ENCODE measurements around the gene MYO7B.

Gene MYO7B

DNA sequence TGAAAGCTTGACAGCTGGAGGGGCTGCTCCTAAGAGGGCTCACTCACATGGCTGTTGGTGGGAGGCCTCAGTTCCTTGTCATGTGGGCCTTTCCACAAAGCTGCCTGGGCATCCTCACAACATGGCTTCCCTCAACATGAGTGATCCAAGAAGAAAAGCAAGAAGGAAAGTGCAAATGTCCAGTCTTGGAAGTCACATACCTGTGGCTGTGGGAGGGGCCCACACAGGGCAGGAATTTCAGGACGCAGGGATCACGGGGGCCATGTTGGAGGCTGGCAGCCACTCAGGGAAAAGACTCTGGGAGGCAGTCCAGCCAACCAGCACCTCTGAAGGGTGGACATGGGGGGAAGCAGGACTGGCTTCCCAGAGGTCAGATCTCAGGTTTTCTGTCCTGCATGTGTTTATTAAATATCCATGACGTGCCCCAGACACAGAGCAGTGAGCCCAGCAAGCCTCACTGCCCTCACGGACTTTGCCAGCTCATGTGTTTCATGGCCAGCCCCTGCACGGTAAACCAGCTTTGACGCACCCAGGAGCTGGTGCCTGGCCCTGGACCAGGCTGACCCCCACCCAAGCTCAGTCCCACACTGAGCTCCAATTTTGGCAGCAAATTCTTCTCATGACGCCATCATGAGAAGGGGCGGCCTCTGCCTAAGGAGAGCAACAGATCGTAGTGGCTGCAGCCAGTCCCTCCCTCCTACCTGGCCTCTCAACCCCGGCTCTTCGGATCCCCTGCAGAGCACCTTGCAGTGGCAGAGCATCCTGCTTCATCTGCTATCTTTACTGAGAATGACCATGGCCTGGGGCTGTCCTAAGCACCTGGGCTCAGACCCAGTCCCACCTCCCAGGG, 75.8 kb downstream of the MYO7B start:
- DNase-seq: no peak

DNA sequence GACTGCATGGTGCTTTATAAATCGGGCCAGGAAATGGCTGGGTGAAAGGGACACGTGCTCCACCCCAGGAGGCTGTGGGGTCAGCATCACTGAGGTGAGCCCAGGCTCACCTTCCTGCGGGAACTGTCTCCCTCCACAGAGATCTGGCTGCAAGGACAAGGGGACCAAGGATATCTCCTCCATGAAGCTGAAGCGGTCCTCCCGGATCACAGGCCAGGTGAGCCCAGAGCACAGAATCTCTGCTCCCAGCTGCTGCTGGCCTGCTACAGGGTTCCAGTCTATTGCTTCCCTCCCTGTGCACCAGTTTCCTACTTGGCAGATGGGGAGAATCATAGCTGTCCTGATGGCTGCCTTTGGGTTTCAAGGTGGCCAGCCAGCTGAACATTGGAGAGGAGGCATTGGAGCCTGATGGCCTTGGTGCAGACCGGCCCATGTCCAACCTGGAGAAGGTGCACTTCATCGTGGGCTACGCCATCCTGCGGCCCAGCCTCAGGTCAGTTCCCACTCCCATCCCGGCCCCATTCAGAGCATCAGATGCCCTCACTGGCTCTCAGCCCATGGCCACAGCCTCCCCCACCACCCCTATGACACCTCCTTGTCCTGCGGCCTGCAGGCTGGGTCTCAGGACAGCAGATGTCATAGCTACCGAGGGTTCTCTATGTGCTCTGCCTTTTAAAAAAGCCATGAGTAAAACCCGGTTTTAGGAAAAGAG, 76.8 kb downstream of the MYO7B start:
- DNase-seq: no peak

DNA sequence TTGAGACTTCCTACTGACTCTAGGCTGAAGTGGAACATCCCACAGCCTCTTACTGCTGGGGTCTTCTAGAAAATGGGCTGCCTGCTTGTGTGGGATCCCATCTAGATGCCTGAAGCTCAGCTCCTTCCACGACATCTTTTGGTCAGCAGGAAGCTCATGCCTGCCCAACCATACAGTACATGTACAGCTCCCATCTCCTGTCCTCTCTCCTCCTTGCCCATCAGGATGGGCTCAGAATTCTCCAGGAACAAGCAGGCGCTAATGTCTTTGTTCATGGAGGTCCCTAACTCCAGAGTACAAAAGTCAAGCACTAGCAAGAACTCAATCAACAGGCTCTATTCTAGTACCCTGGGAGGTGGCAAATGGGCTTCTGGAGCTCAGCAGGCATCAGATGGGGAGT, 78.8 kb downstream of the MYO7B start:
- DNase-seq: no peak

DNA sequence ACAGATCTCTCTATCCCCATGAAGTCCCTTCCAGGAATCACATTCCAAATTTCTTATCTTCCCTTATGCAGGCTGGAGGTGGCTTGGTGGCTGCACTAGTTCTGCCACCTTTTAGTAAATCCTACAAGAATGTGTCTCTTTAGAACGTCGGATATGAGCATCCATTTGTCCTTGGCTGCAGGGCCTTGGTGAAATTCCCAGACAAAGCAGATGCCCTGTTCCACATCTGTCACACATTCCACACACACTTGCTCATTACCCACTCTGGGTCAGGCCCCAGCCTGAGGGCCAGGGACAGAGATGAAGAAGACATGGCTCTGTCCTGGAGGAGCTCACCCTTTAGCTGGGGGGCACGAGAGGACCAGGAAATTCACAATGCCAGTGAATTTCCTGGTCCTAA, 79.2 kb downstream of the MYO7B start:
- no peak for DNase-seq

DNA sequence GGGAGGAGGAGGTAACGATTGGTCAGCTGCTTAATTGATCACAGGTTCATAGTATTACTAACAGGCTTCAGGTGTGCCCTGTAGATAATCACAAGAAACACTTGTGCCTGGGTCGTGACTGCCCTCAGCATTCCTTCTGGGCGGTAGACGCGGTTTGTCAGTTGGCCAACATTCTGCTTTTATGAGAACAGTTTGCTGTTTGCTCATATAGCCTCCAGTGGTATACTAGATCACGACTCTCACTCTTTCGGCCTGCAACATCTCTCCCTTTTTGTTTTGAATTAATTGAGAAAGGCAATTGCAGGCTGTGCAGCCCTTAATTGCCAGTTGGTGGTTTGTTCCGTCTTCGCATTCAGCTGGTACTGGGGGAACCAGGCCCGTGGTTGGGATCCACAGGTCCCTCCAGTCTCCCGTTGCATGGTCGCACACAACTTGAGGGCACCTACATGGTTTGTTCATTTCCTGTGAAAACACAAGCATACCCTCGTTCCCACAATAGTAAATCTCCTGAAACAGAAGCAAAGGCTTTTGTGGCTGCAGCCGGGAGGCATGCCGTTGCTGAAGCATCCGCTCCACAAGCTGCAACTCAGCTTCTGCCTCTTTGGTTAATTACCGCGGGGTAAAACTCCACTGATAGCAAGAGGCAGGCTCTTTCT, 80.2 kb downstream of the MYO7B start:
- peak; percentile 21 for DNase-seq

DNA sequence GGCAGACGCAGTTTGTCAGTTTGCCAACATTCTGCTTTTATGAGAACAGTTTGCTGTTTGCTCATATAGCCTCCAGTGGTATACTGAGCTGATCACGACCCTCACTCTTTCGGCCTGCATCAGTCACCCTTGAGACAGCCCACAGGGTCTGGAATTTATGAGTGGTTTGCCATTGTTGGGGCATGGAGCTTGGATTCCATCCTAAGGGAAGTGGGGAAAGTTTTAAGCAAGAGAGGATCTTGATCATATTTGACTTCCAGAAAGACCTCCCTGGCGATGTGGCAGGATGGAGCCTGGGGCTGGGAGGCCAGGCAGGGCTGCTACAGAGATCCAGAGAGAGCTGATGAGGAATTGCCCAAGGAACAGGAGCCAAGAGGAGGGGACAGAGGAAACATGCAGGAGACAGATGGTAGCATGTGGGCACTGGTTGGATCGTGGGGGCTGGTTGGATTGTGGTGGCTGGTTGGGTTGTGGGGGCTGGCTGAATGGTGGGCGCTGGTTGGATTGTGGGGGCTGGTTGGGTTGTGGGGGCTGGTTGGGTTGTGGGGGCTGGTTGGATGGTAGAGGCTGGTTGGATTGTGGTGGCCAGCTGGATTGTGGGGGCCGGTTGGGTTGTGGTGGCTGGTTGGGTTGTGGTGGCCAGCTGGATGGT, 83.2 kb downstream of the MYO7B start:
- no peak for DNase-seq

DNA sequence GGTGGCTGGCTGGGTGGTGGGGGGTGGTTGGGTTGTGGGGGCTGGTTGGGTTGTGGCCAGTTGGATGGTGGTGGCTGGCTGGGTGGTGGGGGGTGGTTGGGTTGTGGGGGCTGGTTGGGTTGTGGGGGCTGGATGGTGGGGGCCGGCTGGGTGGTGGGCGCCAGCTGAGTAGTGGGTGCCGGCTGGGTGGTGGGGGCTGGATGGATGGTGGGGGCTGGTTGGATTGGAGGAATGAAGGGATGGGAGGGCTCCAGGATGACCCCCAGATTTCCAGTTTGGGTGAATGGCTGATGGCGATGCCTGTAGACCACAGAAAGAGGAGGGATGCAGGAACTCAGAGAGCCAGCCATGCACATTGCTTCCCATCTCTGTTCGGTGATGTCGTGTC, 83.7 kb downstream of the MYO7B start:
- peak; percentile 21 for DNase-seq

DNA sequence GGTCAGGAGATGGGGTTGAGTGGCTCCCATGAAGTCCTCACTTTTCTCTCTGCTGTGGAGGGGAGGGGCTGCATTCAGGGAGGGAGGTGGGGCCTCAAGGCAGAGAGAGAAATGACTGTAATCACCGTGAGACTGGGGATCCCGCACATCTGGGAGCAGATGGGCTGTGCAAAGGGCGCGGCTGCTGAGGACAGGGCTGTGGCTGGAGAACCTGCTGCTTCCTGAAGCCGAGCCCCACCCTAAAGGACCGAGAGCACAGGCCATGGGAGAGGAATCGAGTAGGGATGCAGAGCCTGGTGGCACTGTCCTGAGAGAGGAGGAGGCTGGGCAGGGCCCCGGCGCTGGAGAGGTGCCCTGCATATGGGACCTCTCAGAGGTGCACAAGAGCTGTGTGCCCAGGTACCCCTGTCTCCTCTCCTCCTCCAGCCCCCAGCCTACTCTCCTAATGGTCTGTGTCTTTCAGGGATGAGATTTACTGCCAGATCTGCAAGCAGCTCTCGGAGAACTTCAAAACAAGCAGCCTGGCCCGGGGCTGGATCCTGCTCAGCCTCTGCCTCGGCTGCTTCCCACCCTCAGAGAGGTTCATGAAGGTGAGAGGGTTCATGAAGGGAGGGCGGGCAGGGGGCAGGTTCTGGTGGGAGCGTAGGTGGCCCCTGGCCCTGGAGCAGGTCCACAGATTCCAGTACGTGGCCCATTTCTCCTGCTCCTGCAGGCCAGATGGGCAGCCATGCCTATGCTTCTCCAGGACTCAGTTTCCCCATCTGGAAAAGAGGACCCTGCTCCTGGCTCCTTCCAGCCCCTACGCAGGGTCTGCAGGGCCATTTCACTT, 84.6 kb downstream of the MYO7B start:
- DNase-seq: no peak

DNA sequence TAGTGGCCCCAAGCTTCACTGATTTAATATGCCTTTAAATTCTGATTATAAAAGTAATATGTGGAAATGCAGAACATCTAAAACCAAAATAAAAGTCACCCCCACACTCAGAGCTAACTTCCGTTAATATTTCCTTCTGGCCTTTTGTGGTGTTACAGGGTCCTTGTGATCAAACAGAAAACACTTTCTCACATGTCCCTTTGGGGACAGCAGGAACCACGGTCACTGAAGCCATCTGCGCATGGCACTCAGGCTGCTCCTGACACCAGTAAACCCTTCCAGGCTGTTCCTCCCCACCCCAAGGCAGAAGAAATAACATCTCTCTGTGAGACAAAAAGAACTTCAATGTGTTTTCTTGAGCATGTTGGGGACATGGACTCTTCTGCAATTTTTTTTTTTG, 85.4 kb downstream of the MYO7B start:
- no peak for DNase-seq

DNA sequence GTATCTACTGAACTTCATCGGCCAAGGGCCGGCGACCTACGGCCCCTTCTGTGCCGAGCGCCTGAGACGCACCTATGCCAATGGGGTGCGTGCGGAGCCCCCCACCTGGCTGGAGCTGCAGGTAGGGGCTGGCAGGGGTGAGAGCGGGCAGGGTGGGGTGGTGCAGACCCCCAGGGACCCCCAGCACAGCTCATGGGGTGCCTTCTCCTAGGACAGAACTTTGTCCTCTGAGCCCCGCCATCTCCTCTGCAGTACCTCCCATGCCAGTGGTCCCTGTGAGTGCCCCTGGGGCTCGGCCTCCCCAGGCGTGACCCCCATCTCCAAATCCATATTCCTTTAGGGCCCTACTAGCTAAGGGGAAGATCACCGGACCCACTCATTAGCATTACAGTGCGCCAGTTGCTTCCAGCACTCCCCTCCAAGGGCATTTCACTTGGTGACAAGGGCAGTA, 86.5 kb downstream of the MYO7B start:
- DNase-seq: no peak

DNA sequence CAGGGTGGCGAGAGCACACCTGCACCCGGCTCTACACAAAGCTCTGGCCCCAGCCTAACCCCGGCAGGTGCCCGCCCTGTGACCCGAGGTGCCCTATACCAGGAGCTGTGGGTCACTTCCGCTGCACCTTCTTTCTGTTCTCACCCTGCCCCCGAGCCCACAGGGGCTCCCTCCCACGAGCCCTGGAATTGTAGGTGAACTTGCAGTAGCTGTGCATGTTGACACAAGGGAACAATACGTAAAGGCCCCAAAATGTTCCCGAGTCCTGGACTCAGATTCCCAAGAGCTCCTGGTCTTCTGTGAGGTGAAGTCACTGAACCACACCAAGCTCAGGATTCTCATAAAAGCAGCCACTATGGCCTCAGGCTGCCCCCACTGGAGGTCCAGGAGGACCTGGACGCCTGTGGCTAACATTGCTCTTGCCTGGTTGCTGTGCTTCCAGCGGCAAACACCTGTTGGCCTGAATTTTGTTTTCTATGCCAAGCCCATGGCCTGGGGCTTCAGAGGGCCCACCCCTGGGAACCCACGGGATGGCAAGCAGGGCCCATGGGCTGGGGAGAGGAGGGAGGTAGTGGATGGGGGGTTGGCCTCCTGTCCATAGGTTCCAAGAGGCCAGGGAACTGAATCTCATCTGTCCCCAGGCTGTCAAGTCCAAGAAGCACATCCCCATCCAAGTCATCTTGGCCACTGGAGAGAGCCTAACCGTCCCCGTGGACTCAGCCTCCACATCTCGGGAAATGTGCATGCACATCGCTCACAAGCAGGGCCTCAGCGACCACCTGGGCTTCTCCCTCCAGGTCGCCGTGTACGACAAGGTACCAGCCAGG, 87.3 kb downstream of the MYO7B start:
- DNase-seq: peak; percentile 13

DNA sequence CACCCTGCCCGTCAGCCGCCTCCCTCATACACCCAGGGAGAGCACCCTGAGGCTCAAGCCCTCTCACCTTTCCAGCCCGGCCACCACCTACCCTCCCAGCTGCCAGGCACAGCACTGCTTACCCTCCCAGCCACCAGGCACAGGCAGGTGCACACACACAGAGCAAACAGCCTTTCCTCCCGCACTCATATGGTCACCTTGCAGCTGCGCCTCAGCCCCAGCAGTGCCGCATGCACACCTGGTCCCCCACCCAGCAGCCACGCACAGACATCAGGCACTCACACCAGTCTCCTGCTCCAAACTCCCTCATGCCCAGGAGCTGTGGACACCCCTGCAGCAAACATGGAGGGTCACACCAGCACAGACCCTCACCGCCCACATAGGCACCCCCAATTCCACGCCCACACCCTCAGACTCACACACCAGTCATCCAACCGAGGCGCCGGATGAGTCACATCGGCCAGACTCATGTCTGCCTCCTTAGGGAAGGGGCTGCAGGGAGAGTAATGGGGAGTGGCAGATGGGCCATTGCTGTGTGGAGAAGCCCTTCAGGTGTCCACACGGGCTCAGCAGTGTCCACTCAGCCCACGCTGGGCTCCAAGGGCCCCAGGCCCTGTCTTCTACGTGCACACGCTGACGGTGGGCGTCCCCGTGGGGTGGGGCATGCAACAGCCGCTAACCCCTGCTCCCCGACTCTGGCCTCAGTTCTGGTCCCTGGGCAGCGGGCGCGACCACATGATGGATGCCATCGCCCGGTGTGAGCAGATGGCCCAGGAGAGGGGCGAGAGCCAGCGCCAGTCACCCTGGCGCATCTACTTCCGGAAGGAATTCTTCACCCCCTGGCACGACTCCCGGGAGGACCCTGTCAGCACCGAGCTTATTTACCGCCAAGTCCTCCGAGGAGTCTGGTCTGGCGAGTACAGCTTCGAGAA, 88.2 kb downstream of the MYO7B start:
- no peak for DNase-seq

DNA sequence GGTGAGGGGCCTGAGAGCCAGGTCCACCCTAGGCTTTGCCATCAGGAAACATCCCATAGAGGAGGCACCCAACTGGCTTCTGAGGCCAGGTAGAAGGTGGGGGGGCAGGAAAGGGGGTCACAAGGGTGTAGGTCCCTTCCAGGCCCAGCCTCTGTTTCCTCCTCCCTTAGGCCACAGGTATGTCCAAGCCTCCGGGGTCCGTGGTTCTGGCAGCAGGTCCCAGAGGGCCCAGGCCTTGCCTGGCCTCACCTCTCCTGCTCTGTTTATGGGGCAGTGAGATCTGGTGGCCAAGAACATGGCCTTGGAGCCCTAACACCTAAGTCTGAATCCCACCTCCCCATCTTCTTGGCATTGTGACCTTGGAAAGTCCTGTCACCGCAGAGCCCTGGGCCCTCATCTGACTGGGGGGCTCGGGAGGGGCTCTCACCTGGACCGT, 88.9 kb downstream of the MYO7B start:
- DNase-seq: no peak

DNA sequence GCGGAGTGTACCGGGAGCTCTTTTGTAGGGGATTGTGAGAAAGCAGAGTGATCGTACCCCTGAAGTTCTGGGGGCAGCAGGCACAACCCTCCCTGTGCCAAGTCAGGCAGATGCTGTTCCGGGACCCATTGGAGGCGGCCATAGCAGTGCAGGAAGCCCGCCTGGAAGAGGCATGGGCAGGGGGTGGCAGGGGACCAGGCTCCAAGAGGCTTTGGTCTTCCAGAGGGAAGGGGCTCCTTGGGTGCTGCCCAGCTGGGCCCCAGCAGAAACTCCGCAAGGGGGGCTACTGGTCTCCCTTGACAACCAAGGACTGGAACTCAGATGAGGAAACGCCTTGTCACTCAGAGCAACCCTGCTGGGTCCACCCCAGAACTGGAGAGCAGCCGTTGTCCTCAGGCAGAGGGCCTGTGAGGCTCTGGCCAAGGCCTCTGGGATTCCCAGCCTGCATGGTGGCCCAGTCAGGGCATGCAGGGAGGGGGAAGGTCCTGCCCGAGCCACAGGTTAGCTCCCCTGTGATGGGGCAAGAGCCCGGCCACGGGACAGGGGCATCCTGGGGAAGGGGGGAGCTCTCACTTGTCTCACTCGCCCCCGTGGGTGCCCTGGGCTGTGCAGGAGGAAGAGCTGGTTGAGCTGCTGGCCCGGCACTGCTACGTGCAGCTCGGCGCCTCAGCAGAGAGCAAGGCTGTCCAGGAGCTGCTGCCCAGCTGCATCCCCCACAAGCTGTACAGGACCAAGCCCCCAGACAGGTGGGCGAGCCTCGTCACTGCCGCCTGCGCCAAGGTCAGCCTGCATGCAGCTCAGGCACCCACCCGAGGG, 89.5 kb downstream of the MYO7B start:
- DNase-seq: peak; percentile 24

DNA sequence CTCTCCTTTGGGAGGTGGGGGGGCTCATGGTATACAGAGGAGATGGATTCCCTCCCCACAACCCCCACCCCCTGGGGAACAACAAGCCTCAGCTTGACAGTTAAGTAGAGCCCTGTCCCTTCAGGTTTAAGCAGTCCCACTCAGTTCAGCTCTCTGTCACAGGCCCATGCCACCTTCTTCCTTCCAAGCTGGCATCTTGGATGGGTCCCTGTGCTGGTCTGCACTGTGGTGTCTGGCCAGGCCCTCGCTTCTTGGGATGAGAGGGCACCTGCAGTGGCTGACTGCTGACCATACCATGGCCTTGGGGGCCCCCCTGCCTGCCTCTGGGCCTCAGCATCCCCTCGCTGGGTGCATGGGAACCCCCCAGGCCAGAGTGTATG, 90.1 kb downstream of the MYO7B start:
- DNase-seq: peak; percentile 20

DNA sequence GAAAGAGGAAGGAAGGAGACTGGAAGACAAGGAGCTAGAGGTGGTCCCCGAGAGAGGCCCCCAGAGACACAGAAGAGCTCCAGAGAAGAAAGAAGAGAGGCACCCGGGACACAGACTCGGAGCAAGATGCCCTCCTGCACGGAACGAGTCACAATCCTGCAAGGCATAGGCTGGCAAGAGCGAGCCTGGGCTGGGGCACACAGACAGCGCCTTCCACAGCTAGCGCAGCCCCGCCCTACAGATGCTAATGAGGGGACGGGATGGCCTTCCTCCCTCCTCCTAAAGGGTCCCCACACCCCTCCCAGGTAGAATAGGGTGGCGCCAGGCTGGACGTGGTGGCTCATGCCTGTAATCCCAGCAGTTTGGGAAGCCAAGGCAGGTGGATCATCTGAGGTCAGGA, 90.7 kb downstream of the MYO7B start:
- DNase-seq: peak; percentile 19

DNA sequence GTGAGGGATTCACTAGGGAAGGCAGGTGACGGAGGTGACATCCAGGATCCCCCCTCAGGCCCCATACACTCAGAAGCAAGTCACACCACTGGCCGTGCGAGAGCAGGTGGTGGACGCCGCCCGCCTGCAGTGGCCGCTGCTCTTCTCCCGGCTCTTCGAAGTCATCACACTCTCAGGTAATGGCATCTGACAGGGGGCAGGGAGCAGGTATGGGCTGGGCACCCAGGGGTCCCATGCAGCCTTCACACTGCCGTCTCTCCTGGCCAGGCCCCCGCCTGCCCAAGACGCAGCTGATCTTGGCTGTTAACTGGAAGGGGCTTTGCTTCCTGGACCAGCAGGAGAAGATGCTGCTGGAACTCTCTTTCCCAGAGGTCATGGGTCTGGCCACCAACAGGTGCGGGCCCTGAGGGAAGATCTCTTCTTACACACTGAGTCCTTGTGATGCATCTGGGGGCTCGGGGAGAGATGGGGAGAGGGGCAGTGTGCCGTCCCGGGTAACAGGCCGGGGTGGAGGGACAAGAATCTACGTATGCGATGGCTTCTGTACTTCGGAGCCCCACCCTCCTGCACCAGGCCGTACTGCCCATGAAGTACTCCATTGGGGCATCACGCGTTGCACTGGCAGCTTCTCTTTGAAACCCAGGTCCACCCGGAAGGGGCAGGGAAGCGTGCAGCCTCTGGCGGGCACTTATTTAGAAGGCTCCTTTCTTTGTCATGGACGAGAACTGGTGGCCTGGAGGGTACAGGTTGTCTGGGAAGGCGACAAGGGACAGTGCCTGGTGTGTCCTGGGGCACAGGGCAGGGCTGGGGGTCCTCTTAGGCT, 91.6 kb downstream of the MYO7B start:
- no peak for DNase-seq
